HG03095 (cell line): Measurements from ENCODE around the gene RTCA.

Experiments
- ATAC-seq: cut with Tn5 transposase; IDR thresholded peaks from one replicate; pipeline ENCODE4 v1.9.1; 2021; ENCODE audit warnings: moderate library complexity; ENCODE audit not compliant: unreplicated experiment

RTCA gene

DNA sequence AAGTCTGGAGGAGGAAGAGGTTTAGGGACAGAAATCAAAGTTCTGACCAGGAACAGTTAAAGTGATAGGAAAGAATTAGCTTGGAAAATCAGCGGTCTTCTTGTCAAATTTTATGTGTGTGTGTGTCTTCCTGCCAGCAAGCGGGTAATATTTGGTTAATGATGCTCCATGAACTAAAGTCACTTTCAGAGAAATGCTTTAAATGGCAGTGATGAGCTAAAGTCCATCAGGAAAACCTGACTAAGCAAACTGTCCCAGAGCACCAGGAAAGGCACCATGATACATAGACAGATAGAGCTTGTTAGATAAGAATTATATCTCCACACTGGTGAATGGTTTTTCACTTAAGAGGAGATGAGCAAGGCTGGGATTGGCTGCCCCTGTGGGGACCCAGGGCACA is 76.3 kb downstream of the RTCA start:
- ATAC-seq, result no peak
